Thyroid gland (tissue), 4 donors: ENCODE measurements around the gene DCPS. TPM values are rescaled to one million over a fixed set of nuclear protein-coding genes. Genes with fewer than 3 reads are reported as not detected.
A peak's percentile ranks its signal among the peaks of the same experiment; 100 is the strongest.

Source experiments
- DNase-seq, 2 donors: peaks; one replicate each; pipeline ENCODE4 v3.0.0-alpha.2; 2019
- H3K27ac ChIP-seq, 3 donors: fragments of 200-600 bp; sonication (generic); 1 replicate in 2 of 3; 2 replicates in 1 of 3; pipeline ENCODE4 v1.5.1; 2016 to 2019; ENCODE audit warnings: mild to moderate bottlenecking in 1 of 3, moderate library complexity in 1 of 3
- H3K27me3 ChIP-seq: fragments of 200-600 bp; sonication (generic); one replicate; pipeline ENCODE4 v1.5.1; 2019
- H3K36me3 ChIP-seq, 2 donors: fragments of 200-600 bp; sonication (generic); one replicate each; pipeline ENCODE4 v1.5.1; 2016 to 2019
- H3K4me1 ChIP-seq, 2 donors: fragments of 200-600 bp; sonication (generic); one replicate each; pipeline ENCODE4 v1.5.1; 2017 to 2019
- H3K4me3 ChIP-seq, 3 donors: fragments of 200-600 bp; sonication (generic); replicated peaks in 1 of 3; 1 replicate in 2 of 3; 2 replicates in 1 of 3; pipeline ENCODE4 v1.5.1; 2016; ENCODE audit warnings: mild to moderate bottlenecking in 1 of 3
- H3K9me3 ChIP-seq: fragments of 200-600 bp; sonication (generic); one replicate; pipeline ENCODE4 v1.5.1; 2017
- POLR2A ChIP-seq, 2 donors: fragments of 450-650 bp; IDR thresholded peaks; one replicate each; pipeline ENCODE4 v1.6.1; 2017; ENCODE audit warnings: antibody characterized with exemption in 2 of 2, mild to moderate bottlenecking in 2 of 2, moderate library complexity in 1 of 2
- WGBS, 2 donors: methylation state at CpG; one replicate each; pipeline ENCODE4 v1.1.5; 2017; 5-methylcytosine and 5-hydroxymethylcytosine counted together
- intact Hi-C: fragments of 100-400 bp; cut with DNase I; formaldehyde crosslinking; loops from one replicate; pipeline ENCODE4 v1.15.1; 2023
- total RNA-seq, 4 donors: library from RNA; depleted of rRNA; stranded (reverse); fragments of >200 nt; gene quantifications; one replicate each; pipeline ENCODE4 v1.2.3, GENCODE V29; 2016
- TF ChIP-seq, protein P1 (sequence below), 6 experiments: fragments of 200-600 bp in 3 of 6; fragments of 450-650 bp in 3 of 6; sonication (generic) in 3 of 6; IDR thresholded peaks; one replicate each; pipeline ENCODE4 v1.5.1; 2016 to 2019; ENCODE audit warnings: antibody characterized with exemption in 6 of 6, mild to moderate bottlenecking in 2 of 6, inconsistent platforms in 1 of 6, moderate library complexity in 1 of 6

DCPS gene
- total RNA-seq, 4 donors from 2014 or later = 6.1 to 18.9 (median 13.9) TPM

DNA sequence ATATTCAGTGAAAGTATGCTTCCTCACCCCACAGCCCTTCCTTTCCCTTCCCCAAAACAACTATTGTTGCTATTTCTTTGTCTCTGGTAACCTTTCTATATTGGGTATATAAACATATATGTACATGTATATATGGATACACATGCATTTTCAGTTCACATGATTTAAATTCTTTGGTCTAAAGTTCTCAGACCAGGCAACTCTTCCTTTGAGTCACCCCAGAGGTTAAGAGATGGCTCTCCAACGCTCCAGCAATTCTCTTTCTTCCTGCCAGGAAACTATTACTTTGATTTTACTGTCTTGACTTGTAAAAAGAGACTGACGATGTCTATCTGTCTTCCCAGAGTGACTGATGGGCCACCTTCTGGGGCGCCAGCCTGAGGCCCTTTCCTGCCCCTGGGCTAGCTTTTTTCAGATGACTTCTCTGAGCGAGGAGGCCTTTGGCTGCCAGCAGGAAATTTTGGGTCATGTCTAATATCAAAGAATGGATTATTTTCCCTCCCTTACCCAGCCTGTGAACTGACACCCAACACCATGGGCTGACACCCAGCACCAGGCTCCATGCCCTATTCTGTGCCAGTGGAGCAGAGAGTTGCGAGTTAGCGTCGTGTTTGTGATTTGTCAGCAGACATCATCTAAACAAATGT is 37.2 kb downstream of the DCPS start:
- Histone ChIP-seq H3K36me3 (peaks cover 0 to 12% of the 10 kb centered on the region in 2 donors), H3K4me1 (peaks cover 6 to 17% of the 10 kb centered on the region in 2 donors), H3K9me3 (no peaks in the 10 kb centered on the region), H3K4me3 (no peak overlapping the region), H3K27me3 (no peaks in the 10 kb centered on the region), H3K27ac (peak overlapping the region in 1 of 3 donors; percentile 47)
- TF ChIP-seq, protein P1, sequence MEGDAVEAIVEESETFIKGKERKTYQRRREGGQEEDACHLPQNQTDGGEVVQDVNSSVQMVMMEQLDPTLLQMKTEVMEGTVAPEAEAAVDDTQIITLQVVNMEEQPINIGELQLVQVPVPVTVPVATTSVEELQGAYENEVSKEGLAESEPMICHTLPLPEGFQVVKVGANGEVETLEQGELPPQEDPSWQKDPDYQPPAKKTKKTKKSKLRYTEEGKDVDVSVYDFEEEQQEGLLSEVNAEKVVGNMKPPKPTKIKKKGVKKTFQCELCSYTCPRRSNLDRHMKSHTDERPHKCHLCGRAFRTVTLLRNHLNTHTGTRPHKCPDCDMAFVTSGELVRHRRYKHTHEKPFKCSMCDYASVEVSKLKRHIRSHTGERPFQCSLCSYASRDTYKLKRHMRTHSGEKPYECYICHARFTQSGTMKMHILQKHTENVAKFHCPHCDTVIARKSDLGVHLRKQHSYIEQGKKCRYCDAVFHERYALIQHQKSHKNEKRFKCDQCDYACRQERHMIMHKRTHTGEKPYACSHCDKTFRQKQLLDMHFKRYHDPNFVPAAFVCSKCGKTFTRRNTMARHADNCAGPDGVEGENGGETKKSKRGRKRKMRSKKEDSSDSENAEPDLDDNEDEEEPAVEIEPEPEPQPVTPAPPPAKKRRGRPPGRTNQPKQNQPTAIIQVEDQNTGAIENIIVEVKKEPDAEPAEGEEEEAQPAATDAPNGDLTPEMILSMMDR (IDR thresholded peaks at IDR 0.05) = no peak
- no peak for TF ChIP-seq POLR2A (IDR thresholded peaks at IDR 0.05)
- intact Hi-C loops = no loop called here
- DNase-seq = no peak
- WGBS, 2 donors = 93 to 94% methylated on average over 7 of the region's 7 CpGs

DNA sequence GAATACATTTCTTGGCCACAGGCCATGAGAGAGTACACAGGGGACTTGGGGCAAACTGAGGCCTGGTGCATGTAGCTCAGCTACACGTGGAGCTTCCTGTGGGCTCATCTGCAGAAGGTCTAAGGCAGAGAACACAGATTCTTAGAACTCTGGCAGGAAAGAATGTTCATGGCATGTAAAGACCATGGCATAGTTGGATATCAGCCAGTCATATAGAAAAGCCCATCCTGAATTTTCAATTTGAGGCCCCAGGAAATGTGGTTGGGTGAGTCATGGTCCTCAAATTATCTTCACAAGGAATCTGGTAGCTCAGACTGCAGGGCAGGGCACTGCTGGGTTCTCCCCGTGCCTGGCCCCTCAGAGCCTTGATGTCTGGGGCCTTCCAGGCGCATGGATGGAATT is 37.9 kb downstream of the DCPS start:
- Histone ChIP-seq H3K4me3 (no peak overlapping the region), H3K27ac (no peak overlapping the region), H3K4me1 (peaks cover 6 to 17% of the 10 kb centered on the region in 2 donors), H3K9me3 (no peaks in the 10 kb centered on the region), H3K27me3 (no peaks in the 10 kb centered on the region), H3K36me3 (peaks cover 0 to 12% of the 10 kb centered on the region in 2 donors)
- no peak for TF ChIP-seq POLR2A (IDR thresholded peaks at IDR 0.05)
- TF ChIP-seq, protein P1 (IDR thresholded peaks at IDR 0.05) = no peak
- intact Hi-C loops = no loop called here
- no peak for DNase-seq
- 83 to 85% methylated on average over 2 to 3 of the region's 3 CpGs for WGBS, 2 donors

DNA sequence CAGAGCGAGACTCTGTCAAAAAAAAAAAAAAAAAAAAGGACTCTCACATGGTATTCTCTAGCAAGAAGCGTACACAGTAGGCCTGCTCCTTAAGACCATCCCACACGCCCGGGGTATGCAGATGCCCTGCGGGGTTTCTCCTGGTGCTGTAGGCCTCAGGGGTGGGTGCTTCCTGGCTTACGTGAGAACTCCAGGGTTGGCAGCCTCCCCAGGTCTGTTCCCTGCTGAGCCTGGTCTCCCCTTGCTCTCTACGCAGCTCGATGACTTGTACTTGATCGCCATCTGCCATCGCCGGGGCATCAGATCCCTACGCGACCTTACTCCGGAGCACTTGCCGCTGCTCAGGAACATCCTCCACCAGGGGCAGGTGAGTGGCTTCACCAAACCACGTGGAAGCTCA is 39.2 kb downstream of the DCPS start:
- intact Hi-C loops = no loop called here
- TF ChIP-seq, protein P1 (IDR thresholded peaks at IDR 0.05) = no peak
- TF ChIP-seq POLR2A (IDR thresholded peaks at IDR 0.05) = no peak
- no peak overlapping the region for H3K27ac ChIP-seq
- no peaks in the 10 kb centered on the region for H3K9me3 ChIP-seq
- no peak overlapping the region for H3K4me3 ChIP-seq
- peaks cover 0 to 12% of the 10 kb centered on the region in 2 donors for H3K36me3 ChIP-seq
- no peaks in the 10 kb centered on the region for H3K27me3 ChIP-seq
- WGBS, 2 donors = 96 to 97% methylated on average over 16 of the region's 16 CpGs
- no peak for DNase-seq
- H3K4me1 ChIP-seq = peaks cover 6 to 16% of the 10 kb centered on the region in 2 donors

DNA sequence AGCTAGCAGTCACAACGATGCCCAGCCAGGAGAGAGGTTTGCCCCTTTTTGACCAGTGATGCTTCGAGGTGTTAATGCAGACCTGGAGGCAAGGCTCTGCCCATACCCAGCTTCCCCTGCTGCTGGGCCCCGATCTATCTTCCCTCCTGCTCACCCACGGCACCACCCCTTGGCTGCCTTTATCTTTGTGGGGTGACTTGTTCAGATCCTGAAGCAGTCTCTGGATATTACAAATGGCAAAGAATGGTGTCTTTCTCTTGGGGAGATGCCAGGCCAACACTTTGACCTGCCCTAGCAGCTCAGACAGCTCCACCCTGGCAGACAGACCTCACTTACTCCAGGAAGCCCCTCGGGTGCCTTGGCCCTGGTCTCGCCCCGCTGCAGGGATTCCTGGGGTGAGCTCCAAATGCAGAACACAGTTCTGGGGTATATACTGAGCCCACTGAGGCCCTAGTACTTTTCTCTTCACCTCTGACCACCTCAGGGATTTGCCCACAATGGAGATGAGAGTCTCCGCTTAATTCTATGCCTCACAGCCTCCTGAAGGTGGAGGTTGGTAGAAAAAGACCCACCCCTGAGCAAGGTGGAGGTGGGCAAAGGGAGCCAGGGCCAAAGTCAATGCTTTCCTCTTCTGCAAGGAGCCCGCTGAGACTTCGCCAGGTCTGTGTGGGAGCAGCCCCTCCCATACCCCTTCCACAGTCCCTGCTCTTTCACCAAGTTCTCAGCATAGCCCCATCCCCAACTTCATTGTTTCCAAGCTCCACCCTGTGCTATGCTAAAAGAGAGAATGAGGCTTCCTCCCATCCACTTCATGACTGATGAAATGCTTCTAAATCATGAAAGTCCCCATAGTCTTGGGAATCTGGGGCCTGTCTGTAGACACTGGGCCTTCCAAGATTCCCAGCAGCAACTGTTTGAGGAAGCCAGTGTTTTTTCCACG is 40.6 kb downstream of the DCPS start:
- TF ChIP-seq, protein P1 (IDR thresholded peaks at IDR 0.05) = no peak
- no peak for TF ChIP-seq POLR2A (IDR thresholded peaks at IDR 0.05)
- Histone ChIP-seq H3K36me3 (peaks cover 0 to 12% of the 10 kb centered on the region in 2 donors), H3K27ac (no peak overlapping the region), H3K9me3 (no peaks in the 10 kb centered on the region), H3K27me3 (no peaks in the 10 kb centered on the region), H3K4me3 (no peak overlapping the region), H3K4me1 (peaks cover 6 to 28% of the 10 kb centered on the region in 2 donors)
- intact Hi-C loops = no loop called here
- 89 to 90% methylated on average over 10 to 11 of the region's 11 CpGs for WGBS, 2 donors
- DNase-seq = no peak
